ENCODE results near the gene ZNF221.

- no peak for TF ChIP-seq CTCF (IDR thresholded peaks at IDR 0.05)
- TF ChIP-seq ZFX (IDR thresholded peaks at IDR 0.05; ENCODE audit: borderline replicate concordance), result no peak
These were observed 33.1 kb downstream of the ZNF221 start, which contains the start of gene ZNF155 for GRCh38 chr19:43983912-43984686.
